HUES6 (cell line): ENCODE results near the gene KLHL29.

ENCODE experiments used
- H3K27ac ChIP-seq: 2 replicates; pipeline ENCODE4 v1.7.0; 2013; ENCODE audit warnings: low read depth, mild to moderate bottlenecking, low read length, inconsistent platforms
- H3K27me3 ChIP-seq: 2 replicates; pipeline ENCODE4 v1.6.1; 2013; ENCODE audit warnings: low read length; ENCODE audit not compliant: control insufficient read depth, insufficient read depth
- H3K36me3 ChIP-seq: 2 replicates; pipeline ENCODE4 v1.6.1; 2013; ENCODE audit warnings: low read length; ENCODE audit not compliant: control insufficient read depth, insufficient read depth
- H3K4me1 ChIP-seq: 2 replicates; pipeline ENCODE4 v1.6.1; 2013; ENCODE audit warnings: low read length; ENCODE audit not compliant: control insufficient read depth, insufficient read depth
- H3K4me3 ChIP-seq: 2 replicates; pipeline ENCODE4 v1.5.1; 2013; ENCODE audit warnings: low read depth, low read length
- H3K9ac ChIP-seq: one replicate; pipeline ENCODE4 v1.6.1; 2013; ENCODE audit warnings: mild to moderate bottlenecking, low read length
- H3K9me3 ChIP-seq: 2 replicates; pipeline ENCODE4 v1.6.1; 2013; ENCODE audit warnings: low read depth, low read length; ENCODE audit not compliant: control insufficient read depth, insufficient read depth

The KLHL29 gene

GRCh38 chr2:23595021-23595420 is 210.0 kb downstream of the KLHL29 start:
- H3K27ac ChIP-seq, result no peak overlapping the region
- H3K27me3 ChIP-seq, result no peaks in the 10 kb centered on the region

GRCh38 chr2:23595601-23596251 is 210.7 kb downstream of the KLHL29 start:
- peaks cover 16% of the 10 kb centered on the region; the same call in 1 of the 2 replicates for H3K4me1 ChIP-seq
- no peaks in the 10 kb centered on the region for H3K36me3 ChIP-seq
- no peaks in the 10 kb centered on the region for H3K27me3 ChIP-seq
- H3K4me3 ChIP-seq, result no peak overlapping the region
- H3K9me3 ChIP-seq, result no peaks in the 10 kb centered on the region
- H3K27ac ChIP-seq, result no peak overlapping the region
- no peak overlapping the region for H3K9ac ChIP-seq

More at GRCh38 chr2:23595021-23595420, 210.0 kb downstream of the KLHL29 start:
- Histone ChIP-seq H3K9ac (no peak overlapping the region), H3K36me3 (no peaks in the 10 kb centered on the region), H3K9me3 (no peaks in the 10 kb centered on the region), H3K4me1 (peaks cover 16% of the 10 kb centered on the region; the same call in 1 of the 2 replicates), H3K4me3 (no peak overlapping the region)

- H3K36me3 ChIP-seq, result no peaks in the 10 kb centered on the region
- H3K27me3 ChIP-seq, result no peaks in the 10 kb centered on the region
- H3K9ac ChIP-seq, result no peak overlapping the region
- H3K4me1 ChIP-seq, result peaks cover 16% of the 10 kb centered on the region; the same call in 1 of the 2 replicates
- no peak overlapping the region for H3K4me3 ChIP-seq
- H3K27ac ChIP-seq, result no peak overlapping the region
- H3K9me3 ChIP-seq, result no peaks in the 10 kb centered on the region
These were observed 211.4 kb downstream of the KLHL29 start for GRCh38 chr2:23596316-23596885.

GRCh38 chr2:23597687-23598086 is 212.7 kb downstream of the KLHL29 start:
- no peak overlapping the region for H3K4me3 ChIP-seq
- no peaks in the 10 kb centered on the region for H3K9me3 ChIP-seq
- no peaks in the 10 kb centered on the region for H3K36me3 ChIP-seq
- no peak overlapping the region for H3K27ac ChIP-seq
- H3K27me3 ChIP-seq, result no peaks in the 10 kb centered on the region
- H3K9ac ChIP-seq, result no peak overlapping the region
- peaks cover 16% of the 10 kb centered on the region; the same call in 1 of the 2 replicates for H3K4me1 ChIP-seq

GRCh38 chr2:23599006-23599405 is 214.0 kb downstream of the KLHL29 start:
- no peaks in the 10 kb centered on the region for H3K36me3 ChIP-seq
- H3K27ac ChIP-seq, result no peak overlapping the region
- no peaks in the 10 kb centered on the region for H3K27me3 ChIP-seq

GRCh38 chr2:23599667-23600066 is 214.7 kb downstream of the KLHL29 start:
- H3K27me3 ChIP-seq, result no peaks in the 10 kb centered on the region
- no peaks in the 10 kb centered on the region for H3K36me3 ChIP-seq
- H3K4me1 ChIP-seq, result peaks cover 6% of the 10 kb centered on the region; the same call in 1 of the 2 replicates
- H3K27ac ChIP-seq, result no peak overlapping the region
- H3K9ac ChIP-seq, result no peak overlapping the region
- H3K9me3 ChIP-seq, result no peaks in the 10 kb centered on the region
- H3K4me3 ChIP-seq, result no peak overlapping the region

More at GRCh38 chr2:23599006-23599405, 214.0 kb downstream of the KLHL29 start:
- no peak overlapping the region for H3K4me3 ChIP-seq
- peaks cover 12% of the 10 kb centered on the region; the same call in 1 of the 2 replicates for H3K4me1 ChIP-seq
- no peaks in the 10 kb centered on the region for H3K9me3 ChIP-seq
- H3K9ac ChIP-seq, result no peak overlapping the region

- H3K4me3 ChIP-seq, result no peak overlapping the region
- no peak overlapping the region for H3K9ac ChIP-seq
- no peaks in the 10 kb centered on the region for H3K9me3 ChIP-seq
- no peaks in the 10 kb centered on the region for H3K36me3 ChIP-seq
- peaks cover 6% of the 10 kb centered on the region; the same call in 1 of the 2 replicates for H3K4me1 ChIP-seq
- no peak overlapping the region for H3K27ac ChIP-seq
- H3K27me3 ChIP-seq, result no peaks in the 10 kb centered on the region
These were observed 215.4 kb downstream of the KLHL29 start for GRCh38 chr2:23600346-23600745.

GRCh38 chr2:23601301-23601965 is 216.5 kb downstream of the KLHL29 start:
- Histone ChIP-seq H3K9ac (no peak overlapping the region), H3K4me3 (no peak overlapping the region), H3K27ac (no peak overlapping the region), H3K9me3 (peaks cover 5% of the 10 kb centered on the region), H3K36me3 (no peaks in the 10 kb centered on the region), H3K27me3 (no peaks in the 10 kb centered on the region), H3K4me1 (peaks cover 1% of the 10 kb centered on the region; the same call in 1 of the 2 replicates)

- Histone ChIP-seq H3K4me3 (no peak overlapping the region), H3K4me1 (no peaks in the 10 kb centered on the region), H3K27me3 (no peaks in the 10 kb centered on the region), H3K9me3 (peaks cover 12% of the 10 kb centered on the region), H3K9ac (no peak overlapping the region), H3K36me3 (no peaks in the 10 kb centered on the region), H3K27ac (no peak overlapping the region)
These were observed 217.1 kb downstream of the KLHL29 start for GRCh38 chr2:23602116-23602515.

GRCh38 chr2:23603156-23603555 is 218.2 kb downstream of the KLHL29 start:
- Histone ChIP-seq H3K9me3 (peaks cover 13% of the 10 kb centered on the region), H3K27ac (no peak overlapping the region), H3K27me3 (no peaks in the 10 kb centered on the region), H3K4me3 (no peak overlapping the region), H3K36me3 (no peaks in the 10 kb centered on the region), H3K4me1 (peaks cover 7% of the 10 kb centered on the region), H3K9ac (no peak overlapping the region)

- Histone ChIP-seq H3K27me3 (no peaks in the 10 kb centered on the region), H3K9me3 (peaks cover 13% of the 10 kb centered on the region), H3K36me3 (no peaks in the 10 kb centered on the region), H3K4me3 (no peak overlapping the region), H3K27ac (no peak overlapping the region), H3K4me1 (peaks cover 11% of the 10 kb centered on the region), H3K9ac (no peak overlapping the region)
These were observed 218.6 kb downstream of the KLHL29 start for GRCh38 chr2:23603581-23603980.
